ENCODE data around the gene NDUFA5.

Gene NDUFA5

DNA sequence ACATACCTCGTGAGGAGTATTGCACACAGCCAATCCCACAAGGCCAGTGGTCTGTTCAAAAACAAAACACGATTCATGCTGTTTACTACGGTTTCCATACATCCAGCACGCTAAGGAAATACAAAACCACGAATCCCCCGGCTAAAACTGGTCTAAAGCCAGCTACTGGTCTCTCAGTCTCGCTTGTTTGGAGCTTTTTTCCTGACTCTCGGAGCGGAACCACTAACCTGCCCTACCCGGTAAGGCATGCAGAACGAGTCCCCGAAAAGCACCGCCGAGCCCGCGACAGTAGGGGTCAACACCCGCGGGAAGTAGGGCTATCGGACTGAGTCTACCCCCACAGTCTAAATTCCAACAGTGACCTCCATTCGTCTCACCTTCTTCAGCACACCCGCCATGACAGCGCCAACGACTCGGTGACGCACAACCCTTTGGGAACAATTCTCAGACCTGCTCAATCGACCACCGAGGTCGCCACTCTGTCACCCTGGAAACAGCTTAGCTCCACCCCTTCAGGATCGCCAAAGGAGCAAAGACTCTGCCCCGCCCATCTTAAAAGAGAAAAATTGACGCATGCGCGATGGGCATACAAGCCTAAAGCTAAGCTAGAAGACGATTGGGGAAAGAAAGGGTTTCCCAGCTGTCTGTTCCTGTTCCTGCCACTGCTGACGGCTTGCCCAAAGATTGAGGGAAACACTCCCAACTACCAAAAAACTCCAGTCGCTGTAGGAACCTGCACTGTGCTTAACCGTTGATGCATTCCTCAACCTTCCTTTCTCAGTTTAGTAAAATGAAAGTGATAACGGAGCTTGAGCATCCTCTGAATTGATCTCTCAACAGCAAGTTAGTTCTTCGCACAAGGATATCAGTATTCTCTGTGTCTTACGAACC lies at the start of gene NDUFA5:
Gene NDUFA5, minus strand, starts transcription at position 421 of the 891 bp plus-strand sequence. Its CDS starts 23 bp downstream, at position 398.
- DNase-seq: peak; percentile 99 to 100

DNA sequence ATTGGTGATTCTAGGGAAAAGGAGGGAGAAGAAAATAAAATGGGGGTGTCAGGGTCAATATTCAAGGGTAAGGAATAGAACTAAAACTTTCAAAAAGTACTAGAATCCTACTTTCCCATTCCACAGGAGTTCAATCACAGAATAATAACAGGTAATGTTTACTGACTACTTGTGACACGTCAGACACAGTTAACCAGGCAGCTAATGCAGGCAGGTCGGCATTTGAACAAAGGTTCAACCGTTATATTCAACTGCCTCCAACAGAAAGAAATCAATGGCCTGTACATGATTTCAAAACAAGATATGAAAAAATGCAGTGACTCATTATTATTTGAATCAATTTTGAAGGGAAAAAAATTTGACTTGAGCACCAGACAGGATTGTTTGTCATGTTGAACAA lies 47.1 kb upstream of the NDUFA5 start:
- DNase-seq: no peak

DNA sequence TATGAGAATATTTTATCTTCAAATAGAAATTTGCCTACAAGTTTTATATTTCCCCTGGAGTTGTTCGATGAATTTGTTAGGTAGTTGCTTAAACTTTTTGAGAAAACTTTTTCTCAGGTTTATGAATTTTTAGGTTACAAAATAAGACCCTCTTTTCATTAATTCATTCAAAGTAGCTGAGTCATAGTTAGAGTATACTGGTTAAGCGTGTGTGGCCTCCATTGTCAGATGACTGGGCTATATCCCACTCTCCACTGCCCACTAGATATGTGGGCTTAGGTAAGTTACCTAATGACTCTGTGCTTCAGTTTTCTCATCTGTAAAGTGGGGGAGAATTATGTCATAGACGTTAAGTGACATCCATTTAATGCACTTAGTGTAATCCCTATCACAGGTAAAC lies 45.0 kb upstream of the NDUFA5 start:
- no peak for DNase-seq

DNA sequence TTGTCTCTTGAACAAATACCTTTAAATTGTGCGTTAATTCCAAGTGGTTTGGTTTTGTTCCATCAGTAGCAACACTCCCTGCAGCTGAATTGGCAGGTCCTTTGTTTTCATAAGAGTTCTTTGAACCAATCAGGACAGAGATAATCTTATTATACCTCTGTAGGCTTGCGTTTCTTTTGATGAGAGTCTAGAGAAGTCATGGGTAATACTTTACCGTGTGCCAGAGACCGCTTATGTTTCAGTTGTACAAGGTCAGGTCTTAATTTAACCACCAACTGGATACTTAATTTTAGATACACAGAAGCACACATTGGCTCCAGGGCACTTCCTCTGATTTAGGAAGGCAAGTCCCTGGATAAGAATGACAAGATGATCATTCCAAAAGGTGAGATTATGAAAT lies 43.9 kb upstream of the NDUFA5 start, which contains the start of gene ASB15:
Gene ASB15, plus strand, starts transcription at position 292 of the 400 bp plus-strand sequence. CDS start 12,682 bp downstream, outside the sequence.
- DNase-seq: no peak

GRCh38 chr7:123600876-123601275 lies 43.3 kb upstream of the NDUFA5 start:
- no peak for DNase-seq

- DNase-seq: no peak
Observed at GRCh38 chr7:123599766-123600165, 42.1 kb upstream of the NDUFA5 start.

DNA sequence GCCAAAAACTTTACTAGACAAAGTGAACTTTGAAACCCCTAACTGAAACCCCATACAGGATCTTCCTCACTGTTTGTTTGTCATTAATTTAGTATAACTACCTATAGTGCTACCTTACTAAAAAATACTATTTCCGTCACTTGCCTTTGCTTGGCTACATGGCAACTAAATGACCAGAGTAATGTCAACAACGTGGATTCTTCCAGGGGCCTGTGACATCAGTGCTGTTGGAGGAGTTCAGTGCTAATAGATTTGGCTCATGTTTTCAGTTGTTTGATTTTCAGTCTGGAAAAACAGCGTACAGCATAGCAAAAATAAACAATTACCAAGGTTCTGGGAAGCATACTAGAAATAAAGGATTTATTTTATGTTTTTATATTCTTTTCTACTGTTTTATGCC lies 41.0 kb upstream of the NDUFA5 start:
- no peak for DNase-seq

DNA sequence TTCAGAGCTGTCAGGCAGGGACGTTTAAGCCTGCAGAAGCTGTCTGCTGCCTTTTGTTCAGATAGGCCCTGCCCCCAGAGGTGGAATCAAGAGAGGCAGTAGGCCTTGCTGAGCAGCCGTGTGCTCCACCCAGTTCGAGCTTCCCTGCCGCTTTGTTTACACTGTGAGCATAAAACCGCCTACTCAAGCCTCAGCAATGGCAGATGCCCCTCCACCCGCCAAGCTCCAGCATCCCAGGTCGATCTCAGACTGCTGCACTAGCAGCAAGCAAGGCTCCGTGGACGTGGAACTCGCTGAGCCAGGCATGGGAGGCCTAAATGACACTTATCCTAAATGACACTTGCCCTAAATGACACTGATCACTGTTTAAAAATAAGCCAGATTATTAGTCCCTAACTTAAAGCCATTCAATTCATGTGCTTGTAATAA lies 37.2 kb upstream of the NDUFA5 start:
- DNase-seq: no peak

- no peak for DNase-seq
Observed at GRCh38 chr7:123588376-123588775, 30.8 kb upstream of the NDUFA5 start.

- no peak for DNase-seq
Observed at GRCh38 chr7:123583821-123584220, 26.2 kb upstream of the NDUFA5 start.

DNA sequence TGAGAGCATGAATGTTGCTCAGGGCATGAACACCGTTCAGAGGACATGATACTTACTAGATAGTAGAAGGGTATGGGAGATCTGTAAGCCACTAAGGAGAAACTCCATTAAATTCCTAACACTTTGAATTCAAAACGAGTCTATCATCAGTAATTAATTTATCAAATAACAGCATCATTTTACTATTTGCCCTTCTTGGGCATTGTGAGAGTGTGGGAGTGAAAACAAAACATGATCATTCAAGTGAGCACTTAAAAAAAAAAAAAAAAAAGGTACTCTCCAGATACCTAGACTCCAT lies 23.5 kb upstream of the NDUFA5 start:
- DNase-seq: no peak

- peak; percentile 7 for DNase-seq
Observed at GRCh38 chr7:123580406-123581161, 23.0 kb upstream of the NDUFA5 start.

- no peak for DNase-seq
Observed at GRCh38 chr7:123579416-123579815, 21.8 kb upstream of the NDUFA5 start.

- DNase-seq: no peak
Observed at GRCh38 chr7:123573896-123574467, 16.4 kb upstream of the NDUFA5 start.

DNA sequence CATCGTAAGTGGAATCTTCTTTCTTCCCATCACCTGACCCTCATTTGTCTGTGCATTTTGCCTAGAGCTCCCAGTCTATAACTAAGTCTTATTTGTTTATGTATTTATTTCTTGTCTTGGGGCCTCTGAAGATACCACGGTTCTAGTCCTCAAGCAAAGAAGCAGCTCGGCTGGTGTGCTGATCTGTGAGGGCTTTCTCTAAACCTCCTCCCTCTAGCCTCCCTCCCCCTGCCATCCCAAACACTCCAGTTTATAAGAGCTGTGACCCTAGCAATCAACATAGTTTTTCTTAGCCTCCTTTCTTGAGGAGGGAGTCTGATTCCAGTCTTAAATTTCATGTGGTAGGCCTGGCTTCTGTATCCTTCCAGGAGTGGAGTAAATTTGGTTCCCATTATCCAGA lies 15.7 kb upstream of the NDUFA5 start:
- DNase-seq: no peak

DNA sequence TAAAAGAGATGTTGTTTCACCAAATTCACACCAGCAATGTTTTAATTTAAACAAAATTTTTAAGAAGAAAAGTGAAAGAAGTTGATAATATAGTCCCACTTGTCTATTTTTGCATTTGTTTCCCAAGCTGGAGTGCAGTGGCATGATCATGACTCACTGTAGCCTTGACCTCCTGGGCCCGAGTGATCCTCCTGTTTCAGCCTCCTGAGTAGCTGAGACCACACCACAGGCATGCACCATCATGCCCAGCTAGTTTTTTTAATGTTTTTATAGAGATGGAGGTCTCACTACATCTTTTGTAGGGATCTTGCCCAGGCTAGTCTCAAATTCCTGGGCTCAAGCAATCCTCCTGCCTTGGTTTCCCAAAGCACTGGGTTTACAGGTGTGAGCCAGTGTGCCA lies 14.1 kb upstream of the NDUFA5 start:
- DNase-seq: no peak

DNA sequence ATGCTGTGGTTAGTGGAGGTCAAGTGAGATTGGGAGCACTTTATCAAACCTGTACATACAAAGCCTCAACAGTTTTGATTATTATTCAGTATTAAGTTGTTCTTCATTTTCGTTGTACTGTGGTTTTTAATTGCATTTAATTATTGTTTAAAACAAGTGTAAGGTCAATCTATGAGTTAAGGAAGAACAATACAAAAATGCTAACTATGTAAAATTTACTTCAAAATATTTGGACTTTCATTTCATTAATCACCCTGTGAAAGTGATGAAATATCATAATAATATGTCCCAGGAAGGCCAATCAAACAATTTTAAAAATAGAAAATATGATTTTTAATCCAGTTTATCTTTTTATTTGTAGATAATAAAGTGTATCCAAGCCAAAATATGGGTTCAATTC lies 13.6 kb upstream of the NDUFA5 start:
- DNase-seq: no peak

DNA sequence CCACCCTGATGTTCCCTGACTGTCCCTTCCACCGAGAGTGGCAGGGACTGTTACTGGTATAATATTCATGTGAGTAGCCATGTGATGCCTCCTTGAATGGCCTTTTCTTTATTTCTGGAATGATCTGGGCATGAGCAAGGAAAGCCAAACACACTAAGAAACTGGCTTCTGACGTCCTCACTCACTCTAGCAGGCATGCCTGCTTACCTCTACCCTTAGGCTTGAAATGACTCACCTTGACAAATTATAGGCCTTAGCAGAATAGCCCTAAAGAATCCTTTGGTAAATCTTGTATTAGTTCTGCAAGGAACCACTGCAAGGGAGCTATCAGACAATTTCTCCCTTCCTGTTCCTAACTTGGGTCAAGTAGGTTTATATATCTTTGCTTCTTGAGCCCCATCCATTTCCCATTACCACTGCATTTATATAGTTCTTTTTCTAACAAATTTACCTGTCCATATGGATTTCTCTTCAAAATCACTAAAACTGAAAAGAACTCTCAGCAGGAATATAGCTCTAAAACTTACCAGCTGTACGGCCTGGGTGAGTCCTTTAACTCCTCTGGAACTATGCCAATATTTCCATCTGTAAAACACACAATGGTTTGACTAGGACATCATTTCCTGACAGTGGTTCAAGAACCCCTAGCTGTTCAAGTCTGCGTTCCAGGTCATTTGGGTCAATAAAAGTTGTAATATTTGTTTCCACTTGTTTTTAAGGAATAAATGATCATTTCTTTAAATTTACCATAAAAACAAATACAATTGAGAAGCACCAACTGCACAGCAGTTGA lies 13.0 kb upstream of the NDUFA5 start:
- DNase-seq: no peak

DNA sequence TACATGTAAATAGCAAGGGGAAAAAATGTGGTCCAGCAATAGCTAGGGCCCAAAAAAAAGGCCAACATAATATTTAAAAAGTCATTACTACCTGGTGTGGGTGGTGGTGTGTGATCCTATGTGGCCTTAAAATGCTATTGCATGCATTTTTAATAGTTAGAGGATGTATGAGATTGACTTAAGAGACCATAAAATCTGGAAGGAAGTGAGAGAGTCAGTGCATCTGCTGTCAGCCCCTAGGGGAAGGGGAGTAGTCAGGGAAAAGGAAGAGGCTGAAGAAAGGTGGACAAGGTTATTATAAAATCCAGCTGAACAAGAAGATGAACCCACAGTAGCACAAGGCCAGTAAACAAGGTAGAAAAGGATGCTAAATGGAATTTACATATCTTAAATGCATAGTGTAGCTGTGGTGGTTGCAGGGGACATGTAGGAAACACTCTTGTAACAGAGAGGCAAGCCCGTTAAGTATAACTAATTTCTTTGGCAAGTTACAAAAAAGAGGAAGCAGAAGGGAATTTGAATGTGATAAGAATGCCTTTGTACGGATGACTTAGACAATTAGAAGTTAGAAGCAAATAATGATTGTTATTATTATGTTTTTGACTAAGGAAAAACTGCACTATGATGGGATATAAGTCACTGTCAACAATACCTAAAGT lies 11.9 kb upstream of the NDUFA5 start:
- peak in 1 of 2 donors; percentile 3 for DNase-seq

GRCh38 chr7:123562121-123562520 lies 4.5 kb upstream of the NDUFA5 start:
- DNase-seq: no peak

GRCh38 chr7:123558289-123558874 lies 764 bp upstream of the NDUFA5 start:
- no peak for DNase-seq

DNA sequence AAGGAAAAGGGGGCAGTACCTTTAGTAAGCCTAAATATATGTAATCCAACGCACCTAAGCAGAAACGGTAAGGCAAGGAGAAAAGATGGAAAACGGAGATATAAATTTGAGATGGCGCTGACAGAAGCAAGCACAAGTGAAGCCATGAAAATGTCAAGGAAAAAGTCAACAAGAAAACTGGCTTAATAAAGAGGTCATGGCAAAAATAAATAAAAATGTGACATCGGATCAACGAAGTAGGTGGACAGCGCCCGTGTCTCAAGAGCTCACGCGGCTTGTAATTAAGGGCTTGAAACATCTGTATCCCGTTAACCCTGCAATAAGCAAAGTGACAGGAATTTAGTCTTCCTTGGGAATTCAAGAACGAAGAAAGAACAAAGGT lies 611 bp downstream of the NDUFA5 start:
- DNase-seq: no peak
